Measurements from ENCODE around the gene PRR35. TPM values are rescaled to one million over a fixed set of nuclear protein-coding genes. Genes with fewer than 3 reads are reported as not detected.

PRR35 gene
- total RNA-seq = not detected

GRCh38 chr16:560204-560700, at the start of gene PRR35:
PRR35 (plus strand) TSS chr16:560394; CDS start chr16:563295, 2,901 bp downstream.
- peaks cover 26 to 33% (median 31%) of the 10 kb centered on the region in 3 donors for H3K27me3 ChIP-seq
- no peak for ATAC-seq
- no peak within 1 kb of the TSS for H3K4me3 ChIP-seq
- H3K27ac ChIP-seq = no peak within 1 kb of the TSS
- no peaks in the 10 kb centered on the region for H3K36me3 ChIP-seq
- no peaks in the 10 kb centered on the region for H3K4me1 ChIP-seq
- in situ Hi-C loops (cut with MboI; ENCODE audit: low sequenced_read_pairs in 4 of 4) = no loop called here
- TF ChIP-seq POLR2A (IDR thresholded peaks at IDR 0.05) (no peak), CTCF (IDR thresholded peaks at IDR 0.05 in 4 of 5, conservative IDR thresholded peaks at IDR 0.05 in 1 of 5) (no peak)
- intact Hi-C loops (cut with DNase I; ENCODE audit: low total_unique reads) = no loop called here
- no peaks in the 10 kb centered on the region for H3K9me3 ChIP-seq
- no peak for DNase-seq

GRCh38 chr16:512802-513201, 47.4 kb upstream of the PRR35 start:
- no peaks in the 10 kb centered on the region for H3K9me3 ChIP-seq
- in situ Hi-C loops (cut with MboI; ENCODE audit: low sequenced_read_pairs in 4 of 4) (no loop called here), intact Hi-C loops (cut with DNase I; ENCODE audit: low total_unique reads) (no loop called here)
- peaks cover 0 to 50% of the 10 kb centered on the region in 2 donors for H3K36me3 ChIP-seq
- no peak overlapping the region for H3K4me3 ChIP-seq
- H3K27ac ChIP-seq = no peak overlapping the region
- H3K27me3 ChIP-seq = no peaks in the 10 kb centered on the region
- TF ChIP-seq POLR2A (IDR thresholded peaks at IDR 0.05) (no peak), CTCF (IDR thresholded peaks at IDR 0.05 in 4 of 5, conservative IDR thresholded peaks at IDR 0.05 in 1 of 5) (no peak)
- DNase-seq (no peak), ATAC-seq (no peak)
- H3K4me1 ChIP-seq = no peaks in the 10 kb centered on the region

- H3K27me3 ChIP-seq = no peaks in the 10 kb centered on the region
- in situ Hi-C loops (cut with MboI; ENCODE audit: low sequenced_read_pairs in 4 of 4) (no loop called here), intact Hi-C loops (cut with DNase I; ENCODE audit: low total_unique reads) (no loop called here)
- H3K4me1 ChIP-seq = peaks cover 0 to 5% of the 10 kb centered on the region in 2 donors
- DNase-seq (no peak), ATAC-seq (no peak)
- no peak overlapping the region for H3K27ac ChIP-seq
- peaks cover 0 to 50% of the 10 kb centered on the region in 2 donors for H3K36me3 ChIP-seq
- H3K9me3 ChIP-seq = no peaks in the 10 kb centered on the region
- TF ChIP-seq POLR2A (IDR thresholded peaks at IDR 0.05) (no peak), CTCF (IDR thresholded peaks at IDR 0.05 in 4 of 5, conservative IDR thresholded peaks at IDR 0.05 in 1 of 5) (no peak)
- no peak overlapping the region for H3K4me3 ChIP-seq
These were observed 46.2 kb upstream of the PRR35 start for GRCh38 chr16:513950-514349.

- no peaks in the 10 kb centered on the region for H3K27me3 ChIP-seq
- intact Hi-C loops (cut with DNase I; ENCODE audit: low total_unique reads) = no loop called here
- peaks cover 0 to 45% of the 10 kb centered on the region in 2 donors for H3K36me3 ChIP-seq
- no peak overlapping the region for H3K4me3 ChIP-seq
- no peak overlapping the region for H3K27ac ChIP-seq
- ATAC-seq (no peak), DNase-seq (no peak)
- H3K4me1 ChIP-seq = peaks cover 0 to 8% of the 10 kb centered on the region in 2 donors
- H3K9me3 ChIP-seq = no peaks in the 10 kb centered on the region
- TF ChIP-seq CTCF (IDR thresholded peaks at IDR 0.05 in 4 of 5, conservative IDR thresholded peaks at IDR 0.05 in 1 of 5) (no peak), POLR2A (IDR thresholded peaks at IDR 0.05) (no peak)
- in situ Hi-C loops (cut with MboI; ENCODE audit: low sequenced_read_pairs in 4 of 4) = no loop called here
These were observed 44.8 kb upstream of the PRR35 start for GRCh38 chr16:515175-515938.

Measured in gastrocnemius medialis (tissue), 4 donors.